Prostate gland (tissue), 2 donors: ENCODE data around the gene BLOC1S1.

Experiments
- POLR2AphosphoS5 ChIP-seq: sonication (generic); formaldehyde crosslinking; IDR thresholded peaks from one replicate; pipeline ENCODE4 v1.6.1; 2017; ENCODE audit warnings: antibody characterized with exemption
- TF ChIP-seq, protein P1 (sequence below), 4 experiments: fragments of 200-600 bp in 2 of 4; fragments of 450-650 bp in 2 of 4; sonication (generic) in 2 of 4; IDR thresholded peaks; 1 replicate in 3 of 4; 2 replicates in 1 of 4; pipeline ENCODE4 v1.5.1; 2016 to 2019; ENCODE audit warnings: antibody characterized with exemption in 4 of 4, mild to moderate bottlenecking in 2 of 4, moderate library complexity in 2 of 4

GRCh38 chr12:55723516-55724225 lies 7.8 kb downstream of the BLOC1S1 start:
- TF ChIP-seq, protein P1, sequence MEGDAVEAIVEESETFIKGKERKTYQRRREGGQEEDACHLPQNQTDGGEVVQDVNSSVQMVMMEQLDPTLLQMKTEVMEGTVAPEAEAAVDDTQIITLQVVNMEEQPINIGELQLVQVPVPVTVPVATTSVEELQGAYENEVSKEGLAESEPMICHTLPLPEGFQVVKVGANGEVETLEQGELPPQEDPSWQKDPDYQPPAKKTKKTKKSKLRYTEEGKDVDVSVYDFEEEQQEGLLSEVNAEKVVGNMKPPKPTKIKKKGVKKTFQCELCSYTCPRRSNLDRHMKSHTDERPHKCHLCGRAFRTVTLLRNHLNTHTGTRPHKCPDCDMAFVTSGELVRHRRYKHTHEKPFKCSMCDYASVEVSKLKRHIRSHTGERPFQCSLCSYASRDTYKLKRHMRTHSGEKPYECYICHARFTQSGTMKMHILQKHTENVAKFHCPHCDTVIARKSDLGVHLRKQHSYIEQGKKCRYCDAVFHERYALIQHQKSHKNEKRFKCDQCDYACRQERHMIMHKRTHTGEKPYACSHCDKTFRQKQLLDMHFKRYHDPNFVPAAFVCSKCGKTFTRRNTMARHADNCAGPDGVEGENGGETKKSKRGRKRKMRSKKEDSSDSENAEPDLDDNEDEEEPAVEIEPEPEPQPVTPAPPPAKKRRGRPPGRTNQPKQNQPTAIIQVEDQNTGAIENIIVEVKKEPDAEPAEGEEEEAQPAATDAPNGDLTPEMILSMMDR (IDR thresholded peaks at IDR 0.05) = no peak
- no peak for TF ChIP-seq POLR2AphosphoS5
